ENCODE data around the gene MUCL3.
"Not testable (repeated sequence)": the region's sequence is repeated elsewhere in the genome, so short reads cannot be mapped to it uniquely, and the experiment has no call there.

Gene MUCL3

GRCh38 chr6:30942338-30943060 is 1.7 kb downstream of the MUCL3 start:
- peak; percentile 40 for DNase-seq

GRCh38 chr6:30944051-30944450 is 3.3 kb downstream of the MUCL3 start:
- DNase-seq: no peak

- no peak for DNase-seq
Observed at GRCh38 chr6:30945281-30945680, 4.5 kb downstream of the MUCL3 start.

- DNase-seq: no peak
Observed at GRCh38 chr6:30947231-30947630, 6.5 kb downstream of the MUCL3 start.

GRCh38 chr6:30948811-30949210 is 8.0 kb downstream of the MUCL3 start:
- DNase-seq: no peak

GRCh38 chr6:30951907-30952469 is 11.2 kb downstream of the MUCL3 start:
- no peak for DNase-seq

- DNase-seq: no peak
Observed at GRCh38 chr6:30954631-30955366, 14.0 kb downstream of the MUCL3 start.

GRCh38 chr6:30955367-30956042 is 14.7 kb downstream of the MUCL3 start:
- no peak for DNase-seq

GRCh38 chr6:30957716-30958115 is 16.9 kb downstream of the MUCL3 start:
- no peak for DNase-seq

GRCh38 chr6:30960907-30961673 is 20.3 kb downstream of the MUCL3 start:
- DNase-seq: no peak

GRCh38 chr6:30962716-30963115 is 21.9 kb downstream of the MUCL3 start:
- DNase-seq: no peak

GRCh38 chr6:30963641-30964040 is 22.9 kb downstream of the MUCL3 start:
- no peak for DNase-seq

GRCh38 chr6:30964075-30964474 is 23.3 kb downstream of the MUCL3 start:
- no peak for DNase-seq

- no peak for DNase-seq
Observed at GRCh38 chr6:30965140-30965601, 24.4 kb downstream of the MUCL3 start.

GRCh38 chr6:30966154-30966553 is 25.4 kb downstream of the MUCL3 start:
- no peak for DNase-seq

GRCh38 chr6:30969171-30969570 is 28.4 kb downstream of the MUCL3 start:
- not testable (repeated sequence) for DNase-seq

- DNase-seq: no peak
Observed at GRCh38 chr6:30970946-30971345, 30.2 kb downstream of the MUCL3 start.

- no peak for DNase-seq
Observed at GRCh38 chr6:30972816-30973215, 32.0 kb downstream of the MUCL3 start.

GRCh38 chr6:30974490-30975252 is 33.9 kb downstream of the MUCL3 start:
- no peak for DNase-seq

- DNase-seq: no peak
Observed at GRCh38 chr6:30979141-30979540, 38.4 kb downstream of the MUCL3 start.

GRCh38 chr6:30979690-30980089 is 38.9 kb downstream of the MUCL3 start:
- no peak for DNase-seq

All from NCI-H1048 (cell line).